ENCODE measurements around the gene HDAC1. TPM values are rescaled to one million over a fixed set of nuclear protein-coding genes. Genes with fewer than 3 reads are reported as not detected.

HDAC1 gene
- total and polyA plus RNA-seq, 4 donors = 37.2 to 79.3 (median 67.3) TPM

DNA sequence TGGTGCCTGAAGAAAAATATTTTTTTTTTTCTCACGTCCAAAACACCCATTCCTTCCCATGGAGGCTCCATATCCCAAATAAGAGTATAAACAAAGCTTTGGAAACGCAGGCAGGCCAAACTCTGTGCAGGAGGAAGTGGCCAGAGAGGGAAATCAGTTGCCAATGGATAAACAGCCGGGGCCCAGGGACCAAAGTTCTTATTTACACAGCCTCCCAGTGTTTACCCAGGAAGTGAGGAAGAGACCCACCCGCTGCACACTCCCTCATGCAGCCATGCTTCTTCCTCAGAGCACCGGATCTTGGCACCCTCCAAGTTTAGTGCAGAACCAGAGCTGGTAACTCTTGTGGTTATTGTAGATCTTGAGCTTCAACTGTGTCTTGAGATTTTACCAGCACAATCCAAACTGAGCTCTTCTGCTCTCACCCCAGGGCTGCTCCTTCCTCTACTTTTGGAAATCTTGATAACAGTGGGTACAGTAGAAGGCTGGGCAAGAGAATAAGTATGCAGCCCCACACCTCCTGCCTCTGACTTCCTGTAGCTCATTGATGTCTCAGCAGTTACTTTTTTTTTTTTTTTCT, 29.9 kb downstream of the HDAC1 start:
- Histone ChIP-seq H3K4me3 (ENCODE audit: low read depth, low read length) (no peak overlapping the region), H3K4me1 (ENCODE audit: control insufficient read depth, insufficient read depth, low read length) (no peaks in the 10 kb centered on the region), H3K27ac (ENCODE audit: low read depth, low read length) (no peak overlapping the region), H3K27me3 (ENCODE audit: control insufficient read depth, insufficient read depth, low read length) (no peaks in the 10 kb centered on the region), H3K9me3 (ENCODE audit: control insufficient read depth, insufficient read depth, low read length) (no peaks in the 10 kb centered on the region), H3K36me3 (ENCODE audit: control insufficient read depth, insufficient read depth, low read length) (peaks cover 14% of the 10 kb centered on the region)
- WGBS (ENCODE audit: insufficient coverage) = 100% methylated on average over 2 of the region's 5 CpGs
- no peak for DNase-seq (ENCODE audit: low read depth in 4 of 6, low spot score in 6 of 6)

DNA sequence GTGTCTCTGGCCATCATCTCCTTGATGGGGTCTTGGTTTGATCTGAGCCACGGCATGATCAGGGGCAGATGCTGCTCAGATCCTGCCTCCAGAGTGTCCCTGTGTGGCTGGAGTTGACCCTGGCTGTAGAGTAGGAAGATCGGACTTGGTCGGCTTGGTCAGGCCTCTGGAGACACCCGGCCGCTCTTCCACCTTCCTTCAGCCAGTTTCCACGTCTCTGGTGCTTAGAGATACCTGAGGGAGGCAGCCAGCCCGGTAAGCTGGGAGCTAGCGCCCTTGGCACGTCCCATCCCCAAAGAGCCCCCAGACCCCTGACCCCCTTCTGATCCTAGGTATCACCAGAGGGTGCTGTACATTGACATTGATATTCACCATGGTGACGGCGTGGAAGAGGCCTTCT, 35.3 kb downstream of the HDAC1 start:
- no peak overlapping the region for H3K27ac ChIP-seq (ENCODE audit: low read depth, low read length)
- DNase-seq (ENCODE audit: low read depth in 4 of 6, low spot score in 6 of 6) = no peak

DNA sequence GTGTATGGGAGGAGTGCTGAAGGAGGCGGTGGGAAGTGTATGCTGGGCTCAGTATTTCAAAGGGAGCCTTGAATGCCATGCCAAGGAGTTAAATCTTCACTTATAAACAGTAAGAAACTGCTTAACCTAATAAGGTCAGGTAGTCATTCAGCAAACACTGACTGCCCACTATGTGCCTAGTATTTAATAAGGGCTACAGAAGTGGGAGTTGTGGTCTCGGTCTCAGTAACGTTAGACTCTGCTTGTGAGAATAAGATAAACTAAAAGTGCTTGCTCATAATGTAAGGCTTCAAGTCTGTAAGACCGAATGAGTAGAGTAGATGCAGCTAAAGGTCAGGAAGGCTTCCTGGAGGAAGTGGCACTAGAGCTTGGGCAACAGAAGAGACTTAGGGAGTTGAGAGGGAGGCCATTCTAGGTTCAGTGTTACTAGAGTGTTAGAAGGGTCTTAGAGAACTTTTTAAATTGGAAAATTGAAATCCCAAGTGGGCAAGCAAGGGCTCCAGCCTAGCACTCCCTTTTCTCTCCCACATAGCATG, 38.1 kb downstream of the HDAC1 start:
- H3K27ac ChIP-seq (ENCODE audit: low read depth, low read length) = no peak overlapping the region
- H3K36me3 ChIP-seq (ENCODE audit: control insufficient read depth, insufficient read depth, low read length) = peaks cover 54% of the 10 kb centered on the region
- no peaks in the 10 kb centered on the region for H3K27me3 ChIP-seq (ENCODE audit: control insufficient read depth, insufficient read depth, low read length)
- no peaks in the 10 kb centered on the region for H3K9me3 ChIP-seq (ENCODE audit: control insufficient read depth, insufficient read depth, low read length)
- WGBS (ENCODE audit: insufficient coverage) = 92% methylated on average over 3 of the region's 4 CpGs
- no peak overlapping the region for H3K4me3 ChIP-seq (ENCODE audit: low read depth, low read length)
- no peak for DNase-seq (ENCODE audit: low read depth in 4 of 6, low spot score in 6 of 6)
- H3K4me1 ChIP-seq (ENCODE audit: control insufficient read depth, insufficient read depth, low read length) = peaks cover 30% of the 10 kb centered on the region

More for the DNA sequence above, 35.3 kb downstream of the HDAC1 start:
- H3K27me3 ChIP-seq (ENCODE audit: control insufficient read depth, insufficient read depth, low read length) = no peaks in the 10 kb centered on the region
- no peak overlapping the region for H3K4me3 ChIP-seq (ENCODE audit: low read depth, low read length)
- H3K9me3 ChIP-seq (ENCODE audit: control insufficient read depth, insufficient read depth, low read length) = no peaks in the 10 kb centered on the region
- peaks cover 35% of the 10 kb centered on the region for H3K36me3 ChIP-seq (ENCODE audit: control insufficient read depth, insufficient read depth, low read length)
- WGBS (ENCODE audit: insufficient coverage) = 97% methylated on average over 7 of the region's 11 CpGs
- peaks cover 7% of the 10 kb centered on the region for H3K4me1 ChIP-seq (ENCODE audit: control insufficient read depth, insufficient read depth, low read length)

DNA sequence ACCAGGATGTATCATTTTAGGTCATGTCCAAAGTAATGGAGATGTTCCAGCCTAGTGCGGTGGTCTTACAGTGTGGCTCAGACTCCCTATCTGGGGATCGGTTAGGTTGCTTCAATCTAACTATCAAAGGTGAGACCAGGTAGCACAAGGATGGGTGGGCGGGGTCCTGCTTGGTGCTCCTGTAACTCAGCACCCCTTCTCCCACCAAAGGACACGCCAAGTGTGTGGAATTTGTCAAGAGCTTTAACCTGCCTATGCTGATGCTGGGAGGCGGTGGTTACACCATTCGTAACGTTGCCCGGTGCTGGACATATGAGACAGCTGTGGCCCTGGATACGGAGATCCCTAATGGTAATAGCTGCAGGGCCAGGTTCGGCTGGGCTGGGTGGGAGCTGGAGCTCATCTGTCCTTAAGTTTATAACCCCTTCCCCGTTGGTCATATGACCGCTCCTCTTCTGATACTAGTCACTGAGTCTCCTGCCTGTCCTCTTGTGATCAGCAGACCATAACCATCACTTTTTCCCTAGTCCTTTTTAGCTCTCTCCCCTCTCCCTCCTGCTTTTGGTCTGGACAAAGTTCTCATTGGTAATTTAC, 38.8 kb downstream of the HDAC1 start:
- peaks cover 30% of the 10 kb centered on the region for H3K4me1 ChIP-seq (ENCODE audit: control insufficient read depth, insufficient read depth, low read length)
- no peaks in the 10 kb centered on the region for H3K27me3 ChIP-seq (ENCODE audit: control insufficient read depth, insufficient read depth, low read length)
- no peak overlapping the region for H3K27ac ChIP-seq (ENCODE audit: low read depth, low read length)
- WGBS (ENCODE audit: insufficient coverage) = 91% methylated on average over 11 of the region's 12 CpGs
- no peak overlapping the region for H3K4me3 ChIP-seq (ENCODE audit: low read depth, low read length)
- no peak for DNase-seq (ENCODE audit: low read depth in 4 of 6, low spot score in 6 of 6)
- peaks cover 54% of the 10 kb centered on the region for H3K36me3 ChIP-seq (ENCODE audit: control insufficient read depth, insufficient read depth, low read length)
- H3K9me3 ChIP-seq (ENCODE audit: control insufficient read depth, insufficient read depth, low read length) = no peaks in the 10 kb centered on the region

DNA sequence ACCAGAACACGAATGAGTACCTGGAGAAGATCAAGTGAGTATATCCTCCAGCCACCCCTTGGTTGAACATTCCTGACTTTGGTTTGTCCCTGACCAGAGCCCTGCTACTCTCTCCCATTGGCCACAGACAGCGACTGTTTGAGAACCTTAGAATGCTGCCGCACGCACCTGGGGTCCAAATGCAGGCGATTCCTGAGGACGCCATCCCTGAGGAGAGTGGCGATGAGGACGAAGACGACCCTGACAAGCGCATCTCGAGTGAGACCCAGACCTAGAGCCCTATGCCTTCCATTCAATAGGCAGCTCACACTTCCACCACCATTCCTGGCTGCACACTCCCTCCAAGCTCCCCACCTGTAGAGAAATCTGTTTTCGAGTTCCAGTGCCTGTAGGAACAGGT, 39.7 kb downstream of the HDAC1 start:
- Histone ChIP-seq H3K4me1 (ENCODE audit: control insufficient read depth, insufficient read depth, low read length) (peaks cover 35% of the 10 kb centered on the region), H3K9me3 (ENCODE audit: control insufficient read depth, insufficient read depth, low read length) (no peaks in the 10 kb centered on the region), H3K27me3 (ENCODE audit: control insufficient read depth, insufficient read depth, low read length) (no peaks in the 10 kb centered on the region), H3K36me3 (ENCODE audit: control insufficient read depth, insufficient read depth, low read length) (peaks cover 54% of the 10 kb centered on the region), H3K4me3 (ENCODE audit: low read depth, low read length) (no peak overlapping the region), H3K27ac (ENCODE audit: low read depth, low read length) (no peak overlapping the region)
- DNase-seq (ENCODE audit: low read depth in 4 of 6, low spot score in 6 of 6) = no peak
- 93% methylated on average over 12 of the region's 12 CpGs for WGBS (ENCODE audit: insufficient coverage)

DNA sequence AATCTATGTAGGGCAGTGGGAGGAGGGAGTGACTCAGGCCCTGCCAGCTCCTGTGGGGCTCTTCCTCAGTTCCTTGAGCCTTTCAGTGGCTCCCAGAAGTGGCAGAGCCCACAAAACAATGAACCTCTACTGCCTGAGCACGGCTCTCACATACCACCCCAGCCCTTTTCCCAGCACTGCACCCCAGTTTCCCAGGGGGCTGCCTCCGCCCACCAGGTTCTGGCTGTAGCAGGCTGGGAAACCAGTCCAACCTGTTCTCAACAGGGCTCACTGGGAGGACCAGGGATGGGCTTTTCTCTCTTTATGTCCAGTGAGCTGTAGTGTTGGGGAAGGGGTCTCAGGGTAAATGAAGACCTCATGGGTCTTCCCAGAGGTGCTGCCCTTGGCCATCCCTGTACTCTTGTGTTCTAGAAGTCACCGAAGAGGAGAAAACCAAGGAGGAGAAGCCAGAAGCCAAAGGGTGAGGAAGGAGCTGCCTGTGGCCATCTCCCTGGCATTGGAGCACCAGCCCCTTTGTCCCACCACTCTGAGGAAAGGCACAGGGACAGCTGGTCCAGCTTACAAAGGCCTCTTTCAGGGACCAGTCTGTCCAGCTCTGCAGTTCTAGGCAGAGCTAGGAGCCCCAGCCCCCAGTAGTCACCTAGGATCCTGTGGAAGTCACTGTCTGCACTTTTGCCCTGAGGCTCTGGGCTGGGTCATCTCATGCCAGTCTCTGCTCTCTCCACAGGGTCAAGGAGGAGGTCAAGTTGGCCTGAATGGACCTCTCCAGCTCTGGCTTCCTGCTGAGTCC, 40.6 kb downstream of the HDAC1 start:
- Histone ChIP-seq H3K36me3 (ENCODE audit: control insufficient read depth, insufficient read depth, low read length) (peaks cover 49% of the 10 kb centered on the region), H3K27ac (ENCODE audit: low read depth, low read length) (peak overlapping the region; percentile 57), H3K27me3 (ENCODE audit: control insufficient read depth, insufficient read depth, low read length) (no peaks in the 10 kb centered on the region), H3K4me3 (ENCODE audit: low read depth, low read length) (no peak overlapping the region), H3K4me1 (ENCODE audit: control insufficient read depth, insufficient read depth, low read length) (peaks cover 44% of the 10 kb centered on the region), H3K9me3 (ENCODE audit: control insufficient read depth, insufficient read depth, low read length) (no peaks in the 10 kb centered on the region)
- peak in 1 of 6 donors; percentile 41 for DNase-seq (ENCODE audit: low read depth in 4 of 6, low spot score in 6 of 6)
- WGBS (ENCODE audit: insufficient coverage) = 59% methylated on average over 3 of the region's 3 CpGs

DNA sequence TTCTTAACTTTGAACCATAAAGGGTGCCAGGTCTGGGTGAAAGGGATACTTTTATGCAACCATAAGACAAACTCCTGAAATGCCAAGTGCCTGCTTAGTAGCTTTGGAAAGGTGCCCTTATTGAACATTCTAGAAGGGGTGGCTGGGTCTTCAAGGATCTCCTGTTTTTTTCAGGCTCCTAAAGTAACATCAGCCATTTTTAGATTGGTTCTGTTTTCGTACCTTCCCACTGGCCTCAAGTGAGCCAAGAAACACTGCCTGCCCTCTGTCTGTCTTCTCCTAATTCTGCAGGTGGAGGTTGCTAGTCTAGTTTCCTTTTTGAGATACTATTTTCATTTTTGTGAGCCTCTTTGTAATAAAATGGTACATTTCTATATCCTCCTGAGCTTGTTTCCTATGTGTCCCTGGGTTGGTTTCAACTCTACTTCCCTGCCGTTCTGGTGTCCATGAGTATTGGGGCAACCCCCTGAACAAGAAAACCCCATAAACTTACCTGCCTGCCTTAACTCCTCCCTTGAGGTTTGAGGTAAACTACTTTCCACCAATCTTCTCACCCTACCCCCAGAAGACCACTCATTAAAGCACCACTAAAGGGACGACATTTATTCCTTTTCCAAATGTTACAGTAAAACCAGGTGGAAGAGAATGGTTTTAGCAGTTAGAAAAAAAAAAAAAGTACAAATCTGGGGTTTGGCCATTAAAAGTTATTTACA, 41.5 kb downstream of the HDAC1 start:
- H3K36me3 ChIP-seq (ENCODE audit: control insufficient read depth, insufficient read depth, low read length) = peaks cover 46% of the 10 kb centered on the region
- H3K4me3 ChIP-seq (ENCODE audit: low read depth, low read length) = no peak overlapping the region
- no peaks in the 10 kb centered on the region for H3K9me3 ChIP-seq (ENCODE audit: control insufficient read depth, insufficient read depth, low read length)
- no peaks in the 10 kb centered on the region for H3K27me3 ChIP-seq (ENCODE audit: control insufficient read depth, insufficient read depth, low read length)
- DNase-seq (ENCODE audit: low read depth in 4 of 6, low spot score in 6 of 6) = no peak
- H3K4me1 ChIP-seq (ENCODE audit: control insufficient read depth, insufficient read depth, low read length) = peaks cover 54% of the 10 kb centered on the region
- no peak overlapping the region for H3K27ac ChIP-seq (ENCODE audit: low read depth, low read length)
- WGBS (ENCODE audit: insufficient coverage) = 56% methylated on average over 1 of the region's 3 CpGs

DNA sequence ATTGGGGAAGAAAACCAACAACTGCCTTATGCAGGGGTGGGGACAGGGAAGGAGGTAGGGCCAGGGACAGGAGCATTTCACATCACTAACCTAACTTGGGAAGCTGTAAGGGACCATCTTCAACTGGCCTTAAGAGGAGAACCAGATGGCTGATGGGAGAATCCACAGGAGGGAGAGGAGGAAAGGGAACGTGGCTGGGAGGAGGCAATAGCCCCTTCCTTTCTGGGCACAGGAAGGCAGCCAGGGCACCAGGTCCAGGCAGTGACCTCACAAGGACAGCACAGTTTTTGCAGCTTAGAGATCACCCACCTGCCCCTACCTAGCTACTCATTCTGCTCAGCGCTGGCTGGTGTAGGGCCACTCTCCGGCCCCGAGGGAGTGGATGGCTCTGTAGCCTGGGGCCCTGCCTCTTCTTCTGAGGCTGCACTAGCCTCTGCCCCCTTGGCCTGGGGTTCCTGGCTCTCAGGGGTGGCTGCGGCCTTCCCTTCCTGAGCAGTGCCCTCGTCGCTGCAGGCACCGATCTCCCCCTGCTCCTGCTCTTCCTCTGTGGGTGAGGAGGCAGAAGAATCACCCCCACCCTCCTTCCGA, 42.5 kb downstream of the HDAC1 start:
- WGBS (ENCODE audit: insufficient coverage) = 11% methylated on average over 4 of the region's 9 CpGs
- Histone ChIP-seq H3K36me3 (ENCODE audit: control insufficient read depth, insufficient read depth, low read length) (peaks cover 46% of the 10 kb centered on the region), H3K27me3 (ENCODE audit: control insufficient read depth, insufficient read depth, low read length) (no peaks in the 10 kb centered on the region), H3K27ac (ENCODE audit: low read depth, low read length) (peak overlapping the region; percentile 42), H3K4me3 (ENCODE audit: low read depth, low read length) (peak overlapping the region; percentile 63), H3K9me3 (ENCODE audit: control insufficient read depth, insufficient read depth, low read length) (no peaks in the 10 kb centered on the region), H3K4me1 (ENCODE audit: control insufficient read depth, insufficient read depth, low read length) (peaks cover 63% of the 10 kb centered on the region)
- DNase-seq (ENCODE audit: low read depth in 4 of 6, low spot score in 6 of 6) = no peak

DNA sequence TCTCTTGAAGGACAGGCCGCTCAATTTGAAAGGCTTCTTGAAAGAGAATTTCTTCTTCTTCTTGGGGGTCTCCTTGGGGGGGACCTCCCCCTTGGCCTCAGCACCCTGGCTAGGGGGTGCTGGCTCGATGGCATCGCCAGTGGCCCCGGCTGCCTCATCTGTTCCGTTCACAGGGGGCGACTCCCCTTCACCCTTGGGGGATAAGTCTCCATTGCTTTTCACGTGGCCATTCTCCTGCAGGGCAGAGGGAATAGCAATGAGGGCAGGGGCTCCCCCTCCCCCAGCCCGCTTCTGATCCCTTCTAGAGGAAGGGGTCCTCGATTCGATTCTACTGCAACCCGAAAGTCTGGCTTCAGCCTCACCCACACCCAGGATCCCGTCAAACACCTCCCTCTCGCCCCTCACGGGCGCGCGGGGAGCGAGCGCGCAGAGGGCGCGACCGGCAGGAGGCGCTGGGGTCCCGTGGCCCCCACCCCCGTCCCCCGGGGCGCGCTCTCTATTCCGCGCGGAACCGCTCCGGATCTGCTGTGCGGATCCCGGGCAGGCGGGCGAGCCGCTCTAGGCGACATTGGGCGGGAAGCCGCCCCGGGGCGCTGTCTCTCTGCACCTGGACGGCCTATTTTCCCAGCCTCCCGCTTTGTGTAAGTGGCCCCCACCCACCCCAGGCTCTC, 43.1 kb downstream of the HDAC1 start:
- peaks cover 42% of the 10 kb centered on the region for H3K36me3 ChIP-seq (ENCODE audit: control insufficient read depth, insufficient read depth, low read length)
- no peaks in the 10 kb centered on the region for H3K9me3 ChIP-seq (ENCODE audit: control insufficient read depth, insufficient read depth, low read length)
- H3K4me3 ChIP-seq (ENCODE audit: low read depth, low read length) = peak overlapping the region; percentile 63
- H3K27ac ChIP-seq (ENCODE audit: low read depth, low read length) = peak overlapping the region; percentile 42
- WGBS (ENCODE audit: insufficient coverage) = under 1% methylated on average over 42 of the region's 46 CpGs
- no peaks in the 10 kb centered on the region for H3K27me3 ChIP-seq (ENCODE audit: control insufficient read depth, insufficient read depth, low read length)
- DNase-seq (ENCODE audit: low read depth in 4 of 6, low spot score in 6 of 6) = peak in 2 of 6 donors; percentile 77 to 78
- H3K4me1 ChIP-seq (ENCODE audit: control insufficient read depth, insufficient read depth, low read length) = peaks cover 70% of the 10 kb centered on the region

Measured in spinal cord (tissue), 10 donors.